Hematopoietic multipotent progenitor cell treated with erythropoietin and hydrocortisone succinate and interleukin-3 and kit ligand, for 6 days (in vitro differentiated cells): ENCODE results near the gene MCCC1.
A peak's percentile ranks its signal among the peaks of the same experiment; 100 is the strongest.
"Not testable (repeated sequence)": the region's sequence is repeated elsewhere in the genome, so short reads cannot be mapped to it uniquely, and the experiment has no call there.

ENCODE experiments used
- DNase-seq: peaks from one replicate; pipeline ENCODE4 v3.0.0-alpha.2; 2015

Gene MCCC1

GRCh38 chr3:183099026-183099837 lies at the start of gene MCCC1:
Gene MCCC1 (minus strand): TSS chr3:183099496. CDS start chr3:183099440, 56 bp downstream.
- peak; percentile 99 for DNase-seq

- DNase-seq = no peak
Measured at GRCh38 chr3:183148056-183148455, 48.8 kb upstream of the MCCC1 start.

GRCh38 chr3:183144363-183144762 lies 45.1 kb upstream of the MCCC1 start:
- DNase-seq = no peak

GRCh38 chr3:183142199-183142598 lies 42.9 kb upstream of the MCCC1 start:
- DNase-seq = no peak

- DNase-seq = no peak
Measured at GRCh38 chr3:183134844-183135243, 35.5 kb upstream of the MCCC1 start.

GRCh38 chr3:183132409-183132808 lies 33.1 kb upstream of the MCCC1 start:
- DNase-seq = no peak

GRCh38 chr3:183131735-183132134 lies 32.4 kb upstream of the MCCC1 start:
- DNase-seq = no peak

GRCh38 chr3:183131186-183131725 lies 32.0 kb upstream of the MCCC1 start:
- no peak for DNase-seq

- DNase-seq = no peak
Measured at GRCh38 chr3:183129243-183129642, 29.9 kb upstream of the MCCC1 start.

GRCh38 chr3:183128709-183129108 lies 29.4 kb upstream of the MCCC1 start:
- no peak for DNase-seq

- no peak for DNase-seq
Measured at GRCh38 chr3:183123891-183124290, 24.6 kb upstream of the MCCC1 start.

GRCh38 chr3:183122257-183122932 lies 23.1 kb upstream of the MCCC1 start:
- peak; percentile 84 for DNase-seq

GRCh38 chr3:183120538-183121215 lies 21.4 kb upstream of the MCCC1 start:
- no peak for DNase-seq

- no peak for DNase-seq
Measured at GRCh38 chr3:183117056-183117455, 17.8 kb upstream of the MCCC1 start.

GRCh38 chr3:183116025-183116614 lies 16.8 kb upstream of the MCCC1 start:
- peak; percentile 85 for DNase-seq

- DNase-seq = no peak
Measured at GRCh38 chr3:183114384-183115178, 15.3 kb upstream of the MCCC1 start.

GRCh38 chr3:183109847-183110246 lies 10.6 kb upstream of the MCCC1 start:
- DNase-seq = not testable (repeated sequence)

GRCh38 chr3:183108470-183108869 lies 9.2 kb upstream of the MCCC1 start:
- no peak for DNase-seq

- peak; percentile 40 for DNase-seq
Measured at GRCh38 chr3:183108001-183108449, 8.7 kb upstream of the MCCC1 start.

GRCh38 chr3:183107372-183107771 lies 8.1 kb upstream of the MCCC1 start:
- DNase-seq = not testable (repeated sequence)

- DNase-seq = no peak
Measured at GRCh38 chr3:183106635-183107034, 7.3 kb upstream of the MCCC1 start.

- not testable (repeated sequence) for DNase-seq
Measured at GRCh38 chr3:183103950-183104349, 4.7 kb upstream of the MCCC1 start.
